Gastroesophageal sphincter (tissue), 4 donors: ENCODE results near the gene UNC5A. TPM values are rescaled to one million over a fixed set of nuclear protein-coding genes. Genes with fewer than 3 reads are reported as not detected.

ENCODE experiments used
- ATAC-seq: fragments of 150-250 bp; one replicate; pipeline ENCODE4 v1.9.1; 2016; ENCODE audit warnings: mild to moderate bottlenecking, moderate library complexity
- H3K27ac ChIP-seq, 4 donors: fragments of 200-600 bp; sonication (generic) in 3 of 4; 1 replicate in 3 of 4; 2 replicates in 1 of 4; pipeline ENCODE4 v1.5.1; 2016 to 2019
- H3K27me3 ChIP-seq: fragments of 200-600 bp; sonication (generic); one replicate; pipeline ENCODE4 v1.5.1; 2019
- H3K36me3 ChIP-seq, 2 donors: fragments of 200-600 bp; sonication (generic); one replicate each; pipeline ENCODE4 v1.5.1; 2019; ENCODE audit warnings: control low read depth in 1 of 2
- H3K4me1 ChIP-seq, 3 donors: fragments of 200-600 bp; sonication (generic); 1 replicate in 2 of 3; 2 replicates in 1 of 3; pipeline ENCODE4 v1.5.1; 2016 to 2019; ENCODE audit warnings: control low read depth in 2 of 3
- H3K4me3 ChIP-seq, 2 donors: fragments of 200-600 bp; sonication (generic); one replicate each; pipeline ENCODE4 v1.5.1; 2019; ENCODE audit warnings: mild to moderate bottlenecking in 1 of 2, moderate library complexity in 1 of 2
- H3K9me3 ChIP-seq, 3 donors: fragments of 200-600 bp; sonication (generic); one replicate each; pipeline ENCODE4 v1.5.1; 2017 to 2019; ENCODE audit warnings: control low read depth in 2 of 3
- CTCF ChIP-seq, 4 experiments: fragments of 200-600 bp in 2 of 4; fragments of 450-650 bp in 2 of 4; sonication (generic) in 1 of 4; IDR thresholded peaks; one replicate each; pipeline ENCODE4 v1.5.1; 2017 to 2019; ENCODE audit warnings: antibody characterized with exemption in 4 of 4, mild to moderate bottlenecking in 2 of 4, moderate library complexity in 2 of 4
- EP300 ChIP-seq: sonication (generic); formaldehyde crosslinking; IDR thresholded peaks from one replicate; pipeline ENCODE4 v1.6.1; 2017; ENCODE audit warnings: antibody characterized with exemption, mild to moderate bottlenecking
- POLR2A ChIP-seq, 2 donors: fragments of 450-650 bp; IDR thresholded peaks; one replicate each; pipeline ENCODE4 v1.6.1; 2017; ENCODE audit warnings: antibody characterized with exemption in 2 of 2, mild to moderate bottlenecking in 2 of 2, moderate library complexity in 1 of 2
- POLR2AphosphoS5 ChIP-seq: sonication (generic); formaldehyde crosslinking; IDR thresholded peaks from one replicate; pipeline ENCODE4 v1.6.1; 2017; ENCODE audit warnings: antibody characterized with exemption
- WGBS, 2 donors: methylation state at CpG; one replicate each; pipeline ENCODE4 v1.1.5; 2018; ENCODE audit warnings: low coverage in 1 of 2; 5-methylcytosine and 5-hydroxymethylcytosine counted together
- total RNA-seq, 4 donors: library from RNA; depleted of rRNA; stranded (reverse); fragments of >200 nt; gene quantifications; one replicate each; pipeline ENCODE4 v1.1.0, GENCODE V29; 2016

The UNC5A gene
- total RNA-seq, 4 donors from 2014 or later, result 0.27 TPM; not detected in 3

GRCh38 chr5:176855598-176855997 lies 45.2 kb downstream of the UNC5A start:
- no peak for TF ChIP-seq EP300
- TF ChIP-seq CTCF (IDR thresholded peaks at IDR 0.05), result no peak
- no peak for TF ChIP-seq POLR2AphosphoS5
- no peak for TF ChIP-seq POLR2A (IDR thresholded peaks at IDR 0.05)
- Histone ChIP-seq H3K27me3 (peaks cover 75% of the 10 kb centered on the region), H3K9me3 (no peaks in the 10 kb centered on the region), H3K4me3 (no peak overlapping the region), H3K4me1 (no peaks in the 10 kb centered on the region), H3K36me3 (no peaks in the 10 kb centered on the region), H3K27ac (no peak overlapping the region)
- no peak for ATAC-seq
- 84 to 97% methylated on average over 5 to 6 of the region's 18 CpGs for WGBS, 2 donors

GRCh38 chr5:176856746-176857145 lies 46.4 kb downstream of the UNC5A start:
- ATAC-seq, result no peak
- Histone ChIP-seq H3K36me3 (no peaks in the 10 kb centered on the region), H3K9me3 (no peaks in the 10 kb centered on the region), H3K4me3 (no peak overlapping the region), H3K27ac (no peak overlapping the region), H3K27me3 (peaks cover 75% of the 10 kb centered on the region), H3K4me1 (no peaks in the 10 kb centered on the region)
- WGBS, 2 donors, result 86% methylated on average over 6 of the region's 8 CpGs; no CpG with 5 or more reads in 1 of the 2 donors
- TF ChIP-seq POLR2A (IDR thresholded peaks at IDR 0.05) (no peak), POLR2AphosphoS5 (no peak), CTCF (IDR thresholded peaks at IDR 0.05) (no peak), EP300 (no peak)

- TF ChIP-seq EP300, result no peak
- TF ChIP-seq POLR2A (IDR thresholded peaks at IDR 0.05), result no peak
- Histone ChIP-seq H3K27ac (no peak overlapping the region), H3K4me3 (no peak overlapping the region), H3K27me3 (peaks cover 75% of the 10 kb centered on the region), H3K9me3 (no peaks in the 10 kb centered on the region), H3K36me3 (no peaks in the 10 kb centered on the region), H3K4me1 (no peaks in the 10 kb centered on the region)
- ATAC-seq, result no peak
- 70% methylated on average over 6 of the region's 19 CpGs; no CpG with 5 or more reads in 1 of the 2 donors for whole genome bisulfite sequencing, 2 donors
Observed at GRCh38 chr5:176857216-176857893, 47.0 kb downstream of the UNC5A start.

- ATAC-seq, result no peak
- Histone ChIP-seq H3K4me3 (no peak overlapping the region), H3K36me3 (no peaks in the 10 kb centered on the region), H3K27ac (no peak overlapping the region), H3K9me3 (no peaks in the 10 kb centered on the region), H3K4me1 (no peaks in the 10 kb centered on the region), H3K27me3 (peaks cover 79% of the 10 kb centered on the region)
- TF ChIP-seq CTCF (IDR thresholded peaks at IDR 0.05) (no peak), POLR2AphosphoS5 (no peak), POLR2A (IDR thresholded peaks at IDR 0.05) (no peak), EP300 (no peak)
- 70% methylated on average over 2 of the region's 11 CpGs; no CpG with 5 or more reads in 1 of the 2 donors for WGBS, 2 donors
Observed at GRCh38 chr5:176857894-176858273, 47.5 kb downstream of the UNC5A start.

- no peak for ATAC-seq
- no peak overlapping the region for H3K27ac ChIP-seq
- no peak for TF ChIP-seq EP300
- TF ChIP-seq CTCF (IDR thresholded peaks at IDR 0.05), result no peak
- no peaks in the 10 kb centered on the region for H3K4me1 ChIP-seq
- H3K4me3 ChIP-seq, result no peak overlapping the region
- H3K9me3 ChIP-seq, result no peaks in the 10 kb centered on the region
- WGBS, 2 donors, result no CpG with 5 or more reads among the region's 10 CpGs
- no peaks in the 10 kb centered on the region for H3K36me3 ChIP-seq
- H3K27me3 ChIP-seq, result peaks cover 83% of the 10 kb centered on the region
Observed at GRCh38 chr5:176859916-176860315, 49.6 kb downstream of the UNC5A start.
